Eye (tissue), 1 donor: ENCODE data around the gene CCNB2.
"Not testable (repeated sequence)": the region's sequence is repeated elsewhere in the genome, so short reads cannot be mapped to it uniquely, and the experiment has no call there.

Experiments used
- DNase-seq: peaks from one replicate; pipeline ENCODE4 v3.0.0-alpha.2; 2015

CCNB2 gene

GRCh38 chr15:59137566-59137965 is 32.6 kb downstream of the CCNB2 start:
- DNase-seq = no peak

GRCh38 chr15:59138243-59138642 is 33.3 kb downstream of the CCNB2 start:
- DNase-seq = no peak

DNA sequence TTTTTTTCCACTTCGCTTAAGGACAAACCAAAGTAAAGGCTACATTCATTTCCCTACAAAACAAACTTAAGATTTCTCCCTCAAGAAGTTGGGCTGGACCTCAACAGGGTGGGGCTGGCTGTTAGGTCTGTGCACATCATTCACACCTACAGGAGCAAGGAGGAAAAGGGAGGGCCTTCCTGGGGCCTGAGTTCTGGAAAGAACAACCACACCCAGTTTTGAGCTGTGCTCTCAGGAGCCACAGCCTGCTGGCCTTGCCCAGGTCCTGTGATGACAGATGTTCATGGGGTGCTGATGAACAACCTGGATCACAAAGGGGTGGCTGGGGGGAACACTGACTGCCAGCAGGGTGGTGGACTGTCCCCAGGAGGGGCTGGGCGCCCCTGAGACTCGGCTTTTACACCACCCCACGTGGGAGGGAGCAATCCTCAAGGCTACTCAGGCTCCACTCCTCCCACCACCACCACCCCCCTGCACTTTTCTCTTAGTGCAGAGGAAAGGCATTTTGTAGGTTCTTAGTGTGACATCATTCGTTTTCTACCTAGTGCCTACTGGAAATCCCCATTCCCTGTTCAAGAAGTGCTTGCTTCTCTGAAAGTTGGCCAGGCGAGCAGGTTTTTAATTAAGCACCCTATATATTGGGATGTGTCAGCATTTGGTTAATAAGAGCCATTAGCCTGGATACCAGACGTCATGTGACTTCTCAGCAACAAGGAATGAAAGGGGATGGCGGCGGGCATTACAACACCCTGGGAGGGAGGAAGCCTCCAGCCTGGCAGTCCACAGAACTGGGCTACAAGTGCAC is 35.7 kb downstream of the CCNB2 start:
- no peak for DNase-seq

DNA sequence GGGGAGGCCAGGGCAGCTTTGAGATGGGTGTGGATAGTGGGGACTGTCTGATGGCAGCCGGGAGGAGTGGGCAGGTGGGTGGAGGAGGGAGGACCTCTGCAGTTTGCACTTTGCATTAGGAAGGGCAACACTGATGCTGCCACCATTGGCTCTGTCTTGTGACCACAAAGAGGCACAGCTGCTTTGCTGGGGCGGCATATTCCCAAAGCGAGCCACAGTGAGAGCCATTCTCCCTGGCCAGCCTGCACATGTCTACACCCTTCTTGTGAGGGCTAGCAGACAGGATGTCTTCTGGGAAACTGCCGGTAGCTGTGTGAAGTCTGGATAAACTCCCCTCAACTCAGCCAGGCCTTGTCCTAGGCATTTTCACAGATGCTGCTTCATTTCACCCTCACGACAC is 38.3 kb downstream of the CCNB2 start:
- DNase-seq = no peak

- not testable (repeated sequence) for DNase-seq
Measured at GRCh38 chr15:59144594-59144993, 39.6 kb downstream of the CCNB2 start.

DNA sequence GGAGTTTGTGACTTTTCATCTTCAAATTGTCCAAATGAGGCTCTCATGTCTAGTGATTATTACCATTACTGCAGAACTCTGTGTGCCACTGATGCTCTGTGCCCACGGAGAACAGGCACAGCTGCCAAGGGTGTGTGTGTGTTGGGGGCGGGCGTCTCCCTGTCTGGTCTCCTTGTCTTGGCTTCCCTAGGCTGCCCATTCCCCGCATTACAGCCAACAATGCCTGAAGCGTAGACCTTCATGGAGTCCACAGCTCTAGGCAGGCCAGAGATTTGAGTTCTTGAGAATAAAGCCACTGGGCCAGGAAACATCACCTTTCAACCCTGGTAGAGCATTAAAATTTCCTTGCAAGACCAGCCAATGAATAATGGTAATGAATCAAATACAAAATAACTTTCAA is 42.7 kb downstream of the CCNB2 start:
- no peak for DNase-seq

- DNase-seq = no peak
Measured at GRCh38 chr15:59148153-59148833, 43.3 kb downstream of the CCNB2 start.

DNA sequence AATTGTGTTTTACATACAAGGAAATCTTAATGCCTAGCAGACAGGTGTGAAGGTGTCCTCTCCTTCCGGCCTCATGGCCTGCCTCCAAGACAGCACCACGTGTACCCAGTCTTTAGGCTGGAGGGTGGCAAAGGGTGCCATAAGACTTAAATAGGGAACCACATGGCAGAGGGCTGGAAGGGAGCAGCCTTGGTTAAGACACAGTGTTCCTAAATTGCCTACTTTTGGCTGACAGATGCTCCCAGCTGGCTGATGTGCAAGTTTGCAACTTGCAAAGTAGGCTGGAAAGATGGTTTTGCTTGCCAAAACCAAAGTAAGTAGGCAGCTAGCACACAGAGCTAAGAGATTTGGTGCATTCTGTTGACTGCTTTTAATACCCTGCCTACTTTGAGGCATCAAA is 45.2 kb downstream of the CCNB2 start:
- DNase-seq = no peak

DNA sequence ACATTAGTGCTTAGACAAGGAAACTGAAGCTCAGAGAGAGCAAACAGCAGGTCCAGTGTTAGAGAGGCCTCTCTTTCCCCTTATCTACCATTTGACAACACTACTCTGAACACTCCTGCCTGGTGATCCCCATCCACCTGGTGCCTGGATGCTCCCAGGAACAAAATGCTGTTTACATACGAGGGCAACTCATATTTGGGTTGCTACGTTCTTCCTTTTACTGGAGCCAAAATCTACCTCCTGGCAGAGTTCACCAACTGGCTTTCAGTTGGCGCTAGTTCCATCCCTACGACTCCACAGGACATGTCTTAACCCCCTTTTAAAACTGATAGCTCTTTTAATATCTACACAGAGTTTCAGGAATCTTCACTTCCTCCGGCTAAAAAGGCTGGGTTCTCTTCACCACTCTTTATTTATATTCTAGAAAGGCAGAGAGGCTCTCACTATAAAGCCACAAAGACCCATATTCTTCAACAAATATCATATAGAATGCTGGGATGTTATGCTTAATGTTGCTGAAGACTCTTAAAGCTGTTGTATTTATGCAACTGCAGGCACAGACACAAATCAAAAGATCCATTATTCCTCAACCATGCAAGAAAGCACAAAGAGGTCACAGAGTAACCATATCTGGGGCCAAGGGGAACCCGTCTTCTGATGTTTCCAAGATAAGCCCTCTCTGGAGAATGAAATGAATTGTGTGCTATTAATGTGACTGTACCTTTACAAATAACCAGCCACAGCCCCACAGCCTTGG is 47.9 kb downstream of the CCNB2 start:
- no peak for DNase-seq

DNA sequence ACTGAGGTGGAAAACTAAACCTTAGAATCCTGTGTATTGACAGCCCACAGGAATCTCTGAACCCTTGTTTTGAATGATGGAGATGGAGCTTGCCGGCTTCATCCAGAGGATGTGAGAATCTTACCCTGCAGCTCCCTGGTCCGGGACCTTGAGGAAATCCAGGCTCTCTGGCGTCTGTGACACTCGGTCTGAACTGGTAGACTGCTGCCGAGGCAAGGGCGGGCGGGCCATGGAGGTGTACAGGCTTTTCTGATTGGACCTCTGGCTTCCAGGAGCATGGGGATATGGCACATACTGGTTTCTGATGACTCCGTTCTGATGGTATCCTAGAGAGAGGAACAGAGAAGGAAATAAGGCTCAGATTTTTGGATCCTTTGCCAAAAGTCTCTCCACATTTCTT is 48.5 kb downstream of the CCNB2 start:
- no peak for DNase-seq

DNA sequence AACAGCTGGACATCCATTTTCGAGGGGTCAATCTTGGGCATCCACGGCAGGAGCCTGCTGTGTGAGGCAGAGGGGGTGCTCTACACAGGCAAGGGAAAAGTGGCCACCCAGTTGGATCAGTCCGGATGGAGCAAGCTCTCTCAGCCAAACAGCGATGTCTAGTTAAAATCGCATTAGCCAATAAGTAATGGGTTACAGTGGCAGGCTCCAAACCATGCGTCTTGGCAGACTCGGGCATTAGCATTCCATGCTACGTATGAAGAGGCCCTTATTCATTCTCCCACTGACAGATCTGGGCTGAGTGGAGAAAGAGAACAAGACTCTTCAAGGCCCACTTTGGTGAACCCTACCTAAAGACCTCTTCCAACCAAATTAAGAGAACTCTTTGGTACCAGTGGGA is 49.3 kb downstream of the CCNB2 start:
- no peak for DNase-seq

GRCh38 chr15:59155431-59155830 is 50.5 kb downstream of the CCNB2 start:
- no peak for DNase-seq

GRCh38 chr15:59157396-59157795 is 52.5 kb downstream of the CCNB2 start:
- no peak for DNase-seq

DNA sequence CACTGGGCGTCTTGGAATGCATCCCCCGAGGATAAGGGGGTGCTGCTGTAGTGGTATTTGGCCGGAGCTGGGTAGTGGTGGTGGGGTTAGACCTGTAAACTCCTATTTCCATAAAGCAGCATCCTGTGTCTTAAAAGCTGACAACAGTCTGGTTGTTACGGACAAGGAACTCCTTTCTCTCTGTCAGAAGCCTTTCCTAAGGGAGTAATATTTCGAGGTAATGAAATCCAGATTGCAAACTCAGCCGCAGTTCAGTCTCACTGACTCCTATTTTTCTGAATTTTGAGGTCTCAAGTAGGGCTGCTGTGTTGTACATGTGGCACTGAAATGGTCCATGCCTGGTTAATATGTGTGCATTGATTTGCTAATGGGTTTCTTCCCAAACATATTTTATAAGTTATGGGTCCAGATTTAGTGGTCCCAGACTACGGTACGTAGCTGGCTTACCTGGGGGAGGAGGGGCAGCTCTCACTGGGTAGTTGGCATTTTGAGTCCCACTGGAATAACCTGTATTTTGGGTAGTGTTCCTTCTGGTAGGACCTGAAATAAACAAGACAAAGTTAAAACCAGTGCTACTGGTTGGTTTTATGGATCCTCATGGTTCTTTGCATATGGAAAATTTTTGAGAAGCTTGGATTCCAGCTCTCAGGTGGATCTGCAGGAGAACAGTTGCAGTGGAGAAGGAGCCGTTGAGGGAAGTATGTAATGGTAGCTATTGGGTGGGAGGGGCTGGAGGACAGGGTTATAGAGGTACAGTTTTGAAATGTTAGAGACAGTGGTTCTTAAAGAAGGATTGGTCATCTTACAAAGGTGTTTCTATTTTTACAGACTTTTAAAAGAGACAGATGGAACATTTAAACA is 53.1 kb downstream of the CCNB2 start:
- no peak for DNase-seq

- DNase-seq = no peak
Measured at GRCh38 chr15:59158701-59159034, 53.7 kb downstream of the CCNB2 start.

- DNase-seq = no peak
Measured at GRCh38 chr15:59159210-59159609, 54.3 kb downstream of the CCNB2 start.

DNA sequence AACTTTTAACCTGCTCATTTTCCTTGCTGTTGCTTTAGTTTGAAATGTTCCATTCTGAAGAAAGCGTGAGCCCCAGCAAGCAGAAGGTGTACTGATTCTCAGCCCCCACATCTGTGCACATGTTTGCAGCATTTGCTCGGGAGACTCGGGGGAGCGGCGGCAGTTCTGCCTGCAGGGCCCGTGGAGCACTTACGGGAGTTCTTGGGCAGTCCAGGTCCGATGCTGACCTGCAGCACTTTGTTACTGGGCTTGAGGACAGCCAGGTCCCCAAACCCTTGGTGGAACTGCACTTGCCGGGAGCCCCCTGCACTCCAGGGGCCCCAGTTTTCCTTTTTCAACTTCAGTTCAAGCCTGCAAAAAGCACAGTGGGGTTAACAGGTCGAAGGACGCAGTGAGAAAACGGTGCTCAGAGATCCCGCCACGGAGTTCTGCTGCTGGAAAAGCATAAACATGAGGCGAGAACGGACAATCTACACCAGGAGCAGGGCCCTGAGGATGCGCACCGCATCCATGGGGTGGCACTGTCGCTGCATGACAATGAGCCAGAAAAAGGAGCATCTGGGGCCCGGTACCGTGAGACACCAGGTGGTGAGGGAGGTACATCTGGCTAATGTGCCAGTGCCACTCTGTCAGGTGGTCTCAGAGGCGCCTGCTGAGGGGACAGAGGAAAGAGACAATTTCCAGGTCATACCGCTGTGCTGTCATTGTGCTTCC is 56.1 kb downstream of the CCNB2 start:
- peak; percentile 39 for DNase-seq

GRCh38 chr15:59162080-59162479 is 57.1 kb downstream of the CCNB2 start:
- not testable (repeated sequence) for DNase-seq

- DNase-seq = no peak
Measured at GRCh38 chr15:59165726-59166125, 60.8 kb downstream of the CCNB2 start.

- DNase-seq = no peak
Measured at GRCh38 chr15:59166166-59166565, 61.2 kb downstream of the CCNB2 start.

GRCh38 chr15:59166601-59167265 is 61.8 kb downstream of the CCNB2 start:
- DNase-seq = no peak

DNA sequence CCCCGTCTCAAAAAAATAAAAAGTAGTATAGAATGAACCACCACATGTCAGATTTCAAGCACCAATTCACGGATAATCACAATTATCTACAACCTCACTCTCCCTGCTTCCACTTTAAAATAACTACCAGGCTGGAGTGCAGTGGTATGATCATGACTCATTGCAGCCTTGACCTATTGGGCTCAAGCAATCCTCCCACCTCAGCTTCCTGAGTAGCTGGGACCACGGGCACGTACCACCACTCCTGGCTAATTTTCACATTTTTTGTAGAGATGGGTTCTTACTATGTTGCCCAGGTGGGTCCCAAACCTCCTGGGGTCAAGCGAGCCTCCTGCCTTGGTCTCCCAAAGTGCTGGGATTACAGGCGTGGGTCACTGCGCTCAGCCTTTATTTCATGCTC is 63.6 kb downstream of the CCNB2 start:
- DNase-seq = no peak
